H1 (cell line): ENCODE results near the gene SMIM17. TPM values are rescaled to one million over a fixed set of nuclear protein-coding genes. Genes with fewer than 3 reads are reported as not detected.

Experiments used
- CTCF ChIA-PET: fragments of 300-600 bp; sonication (Branson Sonifier 250); formaldehyde crosslinking; loops from one replicate; lab custom pipeline; 2021; ENCODE audit not compliant: partially characterized antibody; lab: Charles Lee
- POLR2A ChIA-PET: fragments of 300-600 bp; sonication (Branson Sonifier 250); formaldehyde crosslinking; loops from one replicate; lab custom pipeline; 2021; ENCODE audit warnings: inconsistent platforms; ENCODE audit not compliant: partially characterized antibody; lab: Charles Lee
- DNase-seq, 2 experiments: peaks; one replicate each; pipeline versions ENCODE4 v3.0.0 to v3.0.0-alpha.2; 2010 to 2022; ENCODE audit warnings: low spot score in 2 of 2, low read depth in 1 of 2, mixed read lengths in 1 of 2
- FAIRE-seq: peaks from 2 replicates; lab custom pipeline; 2011; peaks lifted over from hg19 to GRCh38; lab: Jason Lieb, UNC
- H2AFZ ChIP-seq: 2 replicates; pipeline ENCODE4 v1.8.1; 2012; ENCODE audit warnings: low read length, inconsistent platforms
- H2AK5ac ChIP-seq: 2 replicates; pipeline ENCODE4 v1.6.1; 2013; ENCODE audit warnings: low read depth, low read length
- H2BK120ac ChIP-seq: replicated peaks from 2 replicates; pipeline ENCODE3; 2013; ENCODE audit warnings: low read depth, low read length, inconsistent platforms
- H2BK12ac ChIP-seq: 2 replicates; pipeline ENCODE4 v1.6.1; 2013; ENCODE audit warnings: low read depth, low read length
- H2BK15ac ChIP-seq: 2 replicates; pipeline ENCODE4 v1.6.1; 2013; ENCODE audit warnings: low read length
- H2BK20ac ChIP-seq: 2 replicates; pipeline ENCODE4 v1.6.1; 2013; ENCODE audit warnings: low read length
- H2BK5ac ChIP-seq: 2 replicates; pipeline ENCODE4 v1.6.1; 2013; ENCODE audit warnings: low read depth, low read length
- H3K14ac ChIP-seq: 2 replicates; pipeline ENCODE4 v1.6.1; 2013; ENCODE audit warnings: inconsistent platforms; ENCODE audit not compliant: insufficient read length
- H3K18ac ChIP-seq: 2 replicates; pipeline ENCODE4 v1.6.1; 2013; ENCODE audit warnings: low read length; ENCODE audit errors: extremely low read depth
- H3K23ac ChIP-seq: 2 replicates; pipeline ENCODE4 v1.6.1; 2013; ENCODE audit warnings: inconsistent platforms; ENCODE audit not compliant: insufficient read length
- H3K23me2 ChIP-seq: 2 replicates; pipeline ENCODE4 v1.6.1; 2013; ENCODE audit warnings: low read depth, low read length
- H3K27ac ChIP-seq: 2 replicates; pipeline ENCODE4 v1.6.1; 2011; ENCODE audit warnings: low read depth, low read length, inconsistent platforms
- H3K27me3 ChIP-seq, 4 experiments: replicated peaks in 1 of 4; 1 replicate in 1 of 4; 2 replicates in 3 of 4; pipeline versions ENCODE4 v1.6.1 to v1.8.1; 2011 to 2013; ENCODE audit warnings: low read length in 3 of 4, mild to moderate bottlenecking in 3 of 4, inconsistent platforms in 2 of 4, mixed read lengths in 2 of 4, moderate library complexity in 1 of 4; ENCODE audit not compliant: control insufficient read depth in 3 of 4, insufficient read depth in 3 of 4; ENCODE audit errors: extremely low read depth in 1 of 4
- H3K36me3 ChIP-seq, 4 experiments: 2 replicates each; pipeline versions ENCODE4 v1.6.1 to v1.8.1; 2011 to 2013; ENCODE audit warnings: mild to moderate bottlenecking in 4 of 4, low read length in 3 of 4, moderate library complexity in 2 of 4, control low read depth in 1 of 4, inconsistent platforms in 1 of 4; ENCODE audit not compliant: insufficient read depth in 4 of 4, control insufficient read depth in 2 of 4
- H3K4ac ChIP-seq: replicated peaks from 2 replicates; pipeline ENCODE3; 2013; ENCODE audit warnings: low read length, low read depth, mixed read lengths, inconsistent platforms; ENCODE audit not compliant: insufficient read length
- H3K4me1 ChIP-seq, 4 experiments: replicated peaks in 1 of 4; 1 replicate in 1 of 4; 2 replicates in 3 of 4; pipeline versions ENCODE4 v1.6.1 to v1.8.1; 2011 to 2013; ENCODE audit warnings: low read length in 3 of 4, inconsistent platforms in 2 of 4, mixed read lengths in 1 of 4; ENCODE audit not compliant: insufficient read depth in 4 of 4, control insufficient read depth in 3 of 4
- H3K4me2 ChIP-seq, 2 experiments: 2 replicates each; pipeline versions ENCODE4 v1.6.1 to v1.8.1; 2011 to 2013; ENCODE audit warnings: low read depth in 2 of 2, low read length in 2 of 2, control low read depth in 1 of 2, inconsistent platforms in 1 of 2, mild to moderate bottlenecking in 1 of 2; ENCODE audit not compliant: insufficient read depth in 1 of 2
- H3K4me3 ChIP-seq, 4 experiments: fragments of 200-600, 300-600 bp in 1 of 4; sonication (generic), shearing (Covaris generic), sonication (Bioruptor Twin) in 1 of 4; 2 replicates each; pipeline versions ENCODE4 v1.5.1 to v1.8.1; 2011 to 2016; ENCODE audit warnings: low read length in 4 of 4, low read depth in 3 of 4, control low read depth in 2 of 4, inconsistent platforms in 2 of 4, mild to moderate bottlenecking in 2 of 4, mixed read lengths in 1 of 4, moderate library complexity in 1 of 4; ENCODE audit not compliant: insufficient read depth in 2 of 4; ENCODE audit errors: extremely low read depth in 1 of 4
- H3K56ac ChIP-seq: replicated peaks from 2 replicates; pipeline ENCODE3; 2013; ENCODE audit warnings: low read depth, mild to moderate bottlenecking, mixed read lengths, low read length, inconsistent platforms; ENCODE audit not compliant: insufficient read length
- H3K79me1 ChIP-seq: 2 replicates; pipeline ENCODE4 v1.6.1; 2013; ENCODE audit warnings: low read depth, low read length, control low read depth
- H3K79me2 ChIP-seq, 2 experiments: 2 replicates each; pipeline versions ENCODE4 v1.6.1 to v1.8.1; 2012 to 2013; ENCODE audit warnings: low read length in 2 of 2, mild to moderate bottlenecking in 2 of 2, inconsistent platforms in 1 of 2; ENCODE audit not compliant: insufficient read depth in 2 of 2, control insufficient read depth in 1 of 2
- H3K9ac ChIP-seq, 4 experiments: replicated peaks in 1 of 4; 1 replicate in 1 of 4; 2 replicates in 3 of 4; pipeline versions ENCODE4 v1.6.1 to v1.8.1; 2011 to 2013; ENCODE audit warnings: low read depth in 3 of 4, low read length in 3 of 4, control low read depth in 2 of 4, mild to moderate bottlenecking in 2 of 4, moderate library complexity in 2 of 4, inconsistent platforms in 1 of 4; ENCODE audit errors: extremely low read depth in 1 of 4
- H3K9me3 ChIP-seq, 2 experiments: 2 replicates each; pipeline versions ENCODE4 v1.6.1 to v1.8.1; 2012 to 2013; ENCODE audit warnings: mild to moderate bottlenecking in 2 of 2, moderate library complexity in 2 of 2, control low read depth in 1 of 2, inconsistent platforms in 1 of 2, low read depth in 1 of 2, low read length in 1 of 2, mixed read lengths in 1 of 2; ENCODE audit not compliant: insufficient read depth in 2 of 2
- H4K20me1 ChIP-seq, 2 experiments: replicated peaks in 1 of 2; 2 replicates each; pipeline versions ENCODE3 to v1.8.1; 2011 to 2013; ENCODE audit warnings: inconsistent platforms in 2 of 2, low read length in 2 of 2, mild to moderate bottlenecking in 1 of 2; ENCODE audit not compliant: insufficient read depth in 2 of 2, control insufficient read depth in 1 of 2
- H4K5ac ChIP-seq: 2 replicates; pipeline ENCODE4 v1.6.1; 2013; ENCODE audit warnings: low read length, low read depth, mixed read lengths, inconsistent platforms; ENCODE audit not compliant: insufficient read length
- H4K8ac ChIP-seq: 2 replicates; pipeline ENCODE4 v1.8.0; 2013; ENCODE audit warnings: mild to moderate bottlenecking, moderate library complexity, low read length, inconsistent platforms; ENCODE audit not compliant: insufficient read depth; ENCODE audit errors: extremely low read depth
- H4K91ac ChIP-seq: replicated peaks from 2 replicates; pipeline ENCODE3; 2013; ENCODE audit warnings: low read length, mixed read lengths, inconsistent platforms; ENCODE audit not compliant: insufficient read length
- BRCA1 ChIP-seq: IDR thresholded peaks from 2 replicates; pipeline ENCODE4 v1.6.1; 2012; ENCODE audit warnings: low read depth, low read length, improper control_type of control experiment
- CBX5 ChIP-seq: fragments of 300-800, 300-1000 bp; sonication (generic); IDR thresholded peaks from 2 replicates; pipeline ENCODE4 v1.7.1; 2016; ENCODE audit warnings: antibody characterized with exemption, low read length, low read depth
- CHD1 ChIP-seq: IDR thresholded peaks from 2 replicates; pipeline ENCODE4 v1.6.1; 2012; ENCODE audit warnings: low read depth, low read length, improper control_type of control experiment
- CTBP2 ChIP-seq: IDR thresholded peaks from 2 replicates; pipeline ENCODE4 v1.7.0; 2011; ENCODE audit warnings: borderline replicate concordance, mild to moderate bottlenecking, moderate library complexity, mixed read lengths, low read length; ENCODE audit not compliant: insufficient read depth, insufficient read length
- EGR1 ChIP-seq: IDR thresholded peaks from 2 replicates; pipeline ENCODE4 v1.6.1; 2011; ENCODE audit warnings: low read depth, low read length, borderline replicate concordance
- PHF8 ChIP-seq: fragments of 200-600 bp; sonication (generic); conservative IDR thresholded peaks from 2 replicates; pipeline ENCODE4 v1.7.1; 2012; ENCODE audit warnings: low read depth, mild to moderate bottlenecking, inconsistent platforms, low read length, moderate library complexity
- RAD21 ChIP-seq, 2 experiments: IDR thresholded peaks in 1 of 2; conservative IDR thresholded peaks in 1 of 2; 2 replicates each; pipeline ENCODE4 v1.6.1; 2011; ENCODE audit warnings: low read depth in 2 of 2, low read length in 2 of 2, improper control_type of control experiment in 1 of 2, inconsistent platforms in 1 of 2, mild to moderate bottlenecking in 1 of 2, moderate library complexity in 1 of 2
- RBBP5 ChIP-seq: IDR thresholded peaks from 2 replicates; pipeline ENCODE4 v1.7.1; 2012; ENCODE audit warnings: low read depth, mild to moderate bottlenecking, inconsistent platforms, low read length, moderate library complexity, borderline replicate concordance
- RXRA ChIP-seq: IDR thresholded peaks from 2 replicates; pipeline ENCODE4 v1.6.1; 2011; ENCODE audit warnings: low read depth, mild to moderate bottlenecking, low read length, moderate library complexity; ENCODE audit not compliant: insufficient read depth
- SP1 ChIP-seq: IDR thresholded peaks from 2 replicates; pipeline ENCODE4 v1.6.1; 2011; ENCODE audit warnings: low read depth, low read length
- TAF7 ChIP-seq: optimal IDR thresholded peaks from 2 replicates; pipeline ENCODE3; 2011; ENCODE audit warnings: low read depth, mild to moderate bottlenecking, inconsistent platforms, low read length, moderate library complexity, borderline replicate concordance
- TBP ChIP-seq: IDR thresholded peaks from 2 replicates; pipeline ENCODE4 v1.6.1; 2011; ENCODE audit warnings: low read depth, low read length, improper control_type of control experiment
- TCF12 ChIP-seq: IDR thresholded peaks from 2 replicates; pipeline ENCODE4 v1.6.1; 2011; ENCODE audit warnings: low read depth, mild to moderate bottlenecking, low read length
- ZNF274 ChIP-seq: IDR thresholded peaks from 2 replicates; pipeline ENCODE4 v1.7.0; 2012; ENCODE audit warnings: low read length, borderline replicate concordance; ENCODE audit errors: extremely low read depth
- WGBS, 2 experiments: shearing (Covaris generic) in 1 of 2; methylation state at CpG; one replicate each; pipeline versions ENCODE4 v1.1.6 to v1.1.7; 2013 to 2015; ENCODE audit warnings: low lambda C conversion rate in 2 of 2, mixed read lengths in 2 of 2, inconsistent platforms in 1 of 2, low coverage in 1 of 2, missing lambda C conversion rate in 1 of 2; ENCODE audit not compliant: insufficient replicate concordance in 2 of 2, insufficient coverage in 1 of 2, insufficient read length in 1 of 2; ENCODE audit errors: extremely low coverage in 1 of 2, missing lambda C conversion rate in 1 of 2; 5-methylcytosine and 5-hydroxymethylcytosine counted together
- polyA plus RNA-seq, 7 experiments: library from polyadenylated mRNA; depleted of rRNA in 3 of 7; stranded (reverse) in 5 of 7; unstranded in 2 of 7; fragments of >200 nt in 5 of 7; fragments of 200-250 nt in 2 of 7; gene quantifications; 1 replicate in 5 of 7; 2 replicates in 1 of 7; 4 replicates in 1 of 7; pipeline versions ENCODE4 v1.2.1 to v1.2.3, GENCODE V29; 2011 to 2013; ENCODE audit warnings: missing spikeins in 2 of 7, mixed read lengths in 2 of 7
- total RNA-seq: library from RNA; stranded (reverse); fragmentation: NEBNext Ultra II Directional; extraction: Animal tissue kit (Norgen Biotek cat#: 25700); gene quantifications from 2 replicates; pipeline ENCODE4 v1.2.1, GENCODE V29; 2021

SMIM17 gene
- total and polyA plus RNA-seq, 2 of the 8 experiments (the other 6 are each of a cell fraction or from before 2014, with no cell fraction given), result 0.06 TPM; not detected in 1

GRCh38 chr19:56687031-56687430, 44.1 kb downstream of the SMIM17 start:
- H3K9me3 ChIP-seq, result peaks cover 52 to 81% of the 10 kb centered on the region in 2 experiments
- no peak for FAIRE-seq
- POLR2A ChIA-PET, result interaction anchor here (0.6 kb wide), 1 partner anchor 63 kb away, joined by 3 read pairs; no protein-coding TSS in a partner anchor

More at GRCh38 chr19:56687031-56687430, 44.1 kb downstream of the SMIM17 start:
- Histone ChIP-seq H4K20me1 (no peaks in the 10 kb centered on the region), H3K27me3 (no peaks in the 10 kb centered on the region), H3K79me2 (no peaks in the 10 kb centered on the region), H3K23ac (no peak overlapping the region), H2BK12ac (no peak overlapping the region), H3K23me2 (no peaks in the 10 kb centered on the region), H2BK5ac (no peak overlapping the region), H2BK120ac (no peak overlapping the region), H3K9ac (no peak overlapping the region), H3K4ac (no peak overlapping the region), H3K18ac (no peak overlapping the region), H3K79me1 (no peaks in the 10 kb centered on the region), H3K4me1 (no peaks in the 10 kb centered on the region), H4K5ac (no peak overlapping the region), H2AFZ (no peak overlapping the region), H3K27ac (no peak overlapping the region), H2BK15ac (no peak overlapping the region), H4K91ac (no peak overlapping the region), H2BK20ac (no peak overlapping the region), H3K4me2 (no peak overlapping the region), H3K14ac (no peak overlapping the region), H4K8ac (no peak overlapping the region), H3K4me3 (no peak overlapping the region), H3K56ac (no peak overlapping the region), H2AK5ac (no peak overlapping the region), H3K36me3 (no peaks in the 10 kb centered on the region)
- WGBS, 2 experiments, result 80% methylated on average over 8 of the region's 8 CpGs; no CpG with 5 or more reads in 1 of the 2 experiments
- CTCF ChIA-PET, result no interaction called here
- DNase-seq, result no peak
- no peak for TF ChIP-seq RBBP5
- TF ChIP-seq BRCA1, result no peak
- no peak for TF ChIP-seq TAF7
- no peak for TF ChIP-seq ZNF274
- no peak for TF ChIP-seq RAD21 (IDR thresholded peaks at IDR 0.05 in 1 of 2, conservative IDR thresholded peaks at IDR 0.05 in 1 of 2; ENCODE audit: low read depth in 2 of 2, low read length in 2 of 2)
- TF ChIP-seq CHD1, result no peak
- no peak for TF ChIP-seq PHF8
- no peak for TF ChIP-seq TBP
- no peak for TF ChIP-seq TCF12
- no peak for TF ChIP-seq CTBP2
- no peak for TF ChIP-seq SP1
- TF ChIP-seq RXRA, result no peak
- TF ChIP-seq CBX5, result no peak
- TF ChIP-seq EGR1, result no peak
